GM12865 (cell line): ENCODE measurements around the gene CPNE4.

Experiments used
- DNase-seq: peaks from one replicate; pipeline ENCODE4 v3.0.0; 2010; ENCODE audit warnings: low read depth
- H3K4me3 ChIP-seq: 2 replicates; pipeline ENCODE4 v1.5.1; 2011; ENCODE audit warnings: mild to moderate bottlenecking, low read depth, low read length, control low read depth
- TF ChIP-seq, protein P1 (sequence below): IDR thresholded peaks from 2 replicates; pipeline ENCODE4 v1.5.1; 2011; ENCODE audit warnings: low read length, control low read depth, low read depth, inconsistent platforms; ENCODE audit not compliant: insufficient read depth; ENCODE audit errors: missing control alignments

The CPNE4 gene

DNA sequence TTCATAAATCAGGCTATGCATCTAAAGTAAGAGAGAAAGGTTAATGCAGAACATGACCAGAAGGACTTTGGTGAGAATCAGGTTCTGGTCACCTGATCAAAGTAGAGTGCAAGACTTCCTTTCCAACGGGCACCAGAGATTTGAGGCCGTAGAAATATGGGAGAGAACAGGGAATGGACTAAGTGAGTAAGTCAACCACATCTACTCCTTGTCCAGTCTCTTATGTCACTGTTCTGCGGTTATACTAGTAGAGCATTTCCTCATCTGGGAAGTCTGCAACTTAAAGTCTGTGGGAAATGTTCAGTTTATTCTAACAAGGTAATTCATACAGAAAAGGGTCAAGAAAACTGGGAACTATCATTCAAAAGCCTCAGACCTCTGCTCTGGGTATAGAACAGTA lies 232.8 kb downstream of the CPNE4 start:
- DNase-seq = no peak
- no peak overlapping the region for H3K4me3 ChIP-seq
- TF ChIP-seq, protein P1, sequence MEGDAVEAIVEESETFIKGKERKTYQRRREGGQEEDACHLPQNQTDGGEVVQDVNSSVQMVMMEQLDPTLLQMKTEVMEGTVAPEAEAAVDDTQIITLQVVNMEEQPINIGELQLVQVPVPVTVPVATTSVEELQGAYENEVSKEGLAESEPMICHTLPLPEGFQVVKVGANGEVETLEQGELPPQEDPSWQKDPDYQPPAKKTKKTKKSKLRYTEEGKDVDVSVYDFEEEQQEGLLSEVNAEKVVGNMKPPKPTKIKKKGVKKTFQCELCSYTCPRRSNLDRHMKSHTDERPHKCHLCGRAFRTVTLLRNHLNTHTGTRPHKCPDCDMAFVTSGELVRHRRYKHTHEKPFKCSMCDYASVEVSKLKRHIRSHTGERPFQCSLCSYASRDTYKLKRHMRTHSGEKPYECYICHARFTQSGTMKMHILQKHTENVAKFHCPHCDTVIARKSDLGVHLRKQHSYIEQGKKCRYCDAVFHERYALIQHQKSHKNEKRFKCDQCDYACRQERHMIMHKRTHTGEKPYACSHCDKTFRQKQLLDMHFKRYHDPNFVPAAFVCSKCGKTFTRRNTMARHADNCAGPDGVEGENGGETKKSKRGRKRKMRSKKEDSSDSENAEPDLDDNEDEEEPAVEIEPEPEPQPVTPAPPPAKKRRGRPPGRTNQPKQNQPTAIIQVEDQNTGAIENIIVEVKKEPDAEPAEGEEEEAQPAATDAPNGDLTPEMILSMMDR = no peak

DNA sequence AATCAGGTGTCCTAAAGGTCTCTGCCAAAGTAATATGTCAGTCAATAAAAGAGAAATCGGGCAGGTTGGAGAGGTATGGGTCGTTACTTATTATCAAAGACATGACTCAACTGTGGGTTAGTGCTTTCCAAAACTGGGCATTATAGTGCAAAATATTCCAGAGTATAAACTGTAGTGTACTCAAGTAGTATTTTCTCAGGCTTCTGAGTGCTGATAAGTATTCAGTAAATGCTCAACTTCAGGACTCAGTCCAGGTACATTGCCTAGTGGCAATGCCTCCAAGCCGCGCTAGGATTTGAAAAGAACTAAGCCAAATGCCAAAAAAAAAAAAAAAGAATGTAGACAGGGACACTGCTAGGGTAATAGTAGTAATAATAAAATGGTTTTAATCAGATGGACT lies 233.2 kb downstream of the CPNE4 start:
- DNase-seq = no peak
- no peak overlapping the region for H3K4me3 ChIP-seq
- TF ChIP-seq, protein P1 = no peak

DNA sequence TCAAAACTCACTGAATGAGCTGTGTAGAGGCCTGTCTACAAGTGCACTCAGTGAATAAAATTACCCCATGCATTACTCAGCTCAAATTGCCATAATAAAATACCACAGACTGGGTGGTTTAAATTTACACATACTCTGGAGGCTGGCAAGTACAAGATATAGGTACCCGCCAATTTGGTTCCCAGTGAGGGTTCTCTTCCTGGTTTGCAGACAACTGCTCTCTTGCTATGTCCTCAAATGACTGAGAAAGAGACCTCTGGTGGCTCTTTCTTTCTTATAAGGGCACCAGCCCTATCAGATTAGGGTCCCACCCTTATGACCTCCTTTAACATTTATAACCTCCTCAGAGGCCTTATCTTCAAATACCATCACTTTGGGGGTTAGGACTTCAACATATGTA lies 237.0 kb downstream of the CPNE4 start:
- no peak overlapping the region for H3K4me3 ChIP-seq
- TF ChIP-seq, protein P1 = no peak
- no peak for DNase-seq

DNA sequence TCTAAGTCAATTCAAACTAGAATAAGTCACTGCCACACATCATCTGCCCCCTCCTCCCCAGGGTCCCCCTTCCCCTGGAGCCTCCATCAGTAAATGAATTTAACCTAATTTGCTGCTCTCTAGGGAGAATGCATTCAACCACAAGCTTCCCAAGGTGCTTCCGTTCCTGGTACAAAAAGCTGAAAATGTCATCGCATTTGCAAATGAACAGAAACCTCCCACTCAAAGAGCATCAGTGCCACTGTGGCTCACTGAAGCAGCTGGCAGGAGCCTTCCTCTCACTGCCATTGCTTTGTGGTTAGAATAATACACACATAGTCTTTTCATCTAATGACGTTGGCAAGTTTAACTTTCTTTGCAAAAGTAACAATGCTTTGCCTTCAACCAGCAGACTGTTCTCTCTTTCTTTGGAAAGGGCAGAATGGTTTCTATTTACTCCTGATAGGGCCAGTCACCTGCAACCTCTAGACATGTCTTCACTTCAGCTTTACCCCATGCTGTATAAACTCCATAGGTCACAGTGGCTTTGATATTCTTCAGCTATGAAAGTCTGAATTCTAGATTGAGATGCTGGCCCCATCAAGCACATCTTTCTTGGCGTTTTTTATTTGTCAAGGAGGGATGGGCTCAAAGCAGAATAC lies 238.1 kb downstream of the CPNE4 start:
- peak; percentile 60 for DNase-seq
- H3K4me3 ChIP-seq = no peak overlapping the region
- TF ChIP-seq, protein P1 = no peak

DNA sequence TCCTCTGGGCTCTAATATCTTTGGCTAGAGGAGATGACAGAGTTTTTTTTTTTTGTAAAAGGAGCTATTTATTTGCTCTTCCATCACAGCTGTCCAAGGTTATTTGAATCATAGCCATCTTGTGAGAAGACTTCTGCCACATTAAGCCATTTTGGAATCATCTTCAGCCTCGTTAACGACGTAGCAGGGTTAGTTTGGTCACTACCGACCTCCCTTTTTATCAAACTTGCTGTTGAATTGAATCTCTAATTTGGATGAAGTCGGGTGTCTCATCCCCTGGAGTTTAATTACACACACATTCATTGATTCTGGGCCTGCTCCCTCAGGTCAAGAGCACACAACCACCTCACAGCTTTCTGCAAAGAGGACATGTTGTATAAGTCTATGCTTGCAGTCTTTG lies 238.7 kb downstream of the CPNE4 start:
- no peak overlapping the region for H3K4me3 ChIP-seq
- DNase-seq = no peak
- TF ChIP-seq, protein P1 = no peak

DNA sequence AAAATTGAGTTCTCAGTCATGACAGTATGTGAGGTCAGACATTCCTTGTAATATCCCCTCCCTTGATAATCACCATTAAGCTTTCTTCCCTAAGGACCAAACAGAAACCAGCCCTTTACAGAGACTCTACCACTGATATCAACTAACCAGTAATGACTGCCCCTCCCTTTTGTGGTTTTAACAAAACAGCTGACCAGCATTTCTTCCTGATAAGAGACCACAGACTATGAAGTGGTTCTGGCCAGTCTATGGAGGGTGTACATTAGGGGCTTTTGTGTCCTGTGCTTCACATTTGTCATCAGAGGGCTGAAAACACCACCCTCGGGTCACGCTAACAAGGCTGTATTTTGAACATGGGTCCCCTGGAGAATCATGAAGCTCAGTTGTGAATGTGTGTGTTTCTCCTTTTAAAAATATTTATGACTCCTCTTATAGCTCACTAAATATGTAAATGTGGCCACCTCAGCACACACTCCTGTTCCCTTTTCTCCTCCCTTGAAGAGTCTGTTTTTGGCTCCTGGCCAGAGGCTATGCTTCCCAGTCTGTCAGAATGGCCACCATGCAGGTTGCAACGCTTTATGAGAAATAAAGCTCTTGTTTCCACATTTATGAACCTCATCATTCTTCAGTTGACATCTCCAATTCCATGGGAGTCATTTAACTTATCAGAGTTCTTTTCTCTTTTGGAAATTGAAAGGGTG lies 239.3 kb downstream of the CPNE4 start:
- DNase-seq = peak; percentile 65
- H3K4me3 ChIP-seq = no peak overlapping the region
- TF ChIP-seq, protein P1 = no peak
